Mononuclear cell (primary cell): Measurements from ENCODE around the gene ARMH2. TPM values are rescaled to one million over a fixed set of nuclear protein-coding genes. Genes with fewer than 3 reads are reported as not detected.
"Not testable (repeated sequence)": the region's sequence is repeated elsewhere in the genome, so short reads cannot be mapped to it uniquely, and the experiment has no call there.

ENCODE experiments used
- H3K27me3 ChIP-seq: 2 replicates; pipeline ENCODE4 v1.6.0; 2011; ENCODE audit warnings: low read length, control low read depth; ENCODE audit not compliant: insufficient read depth
- H3K4me1 ChIP-seq: 2 replicates; pipeline ENCODE4 v1.5.1; 2011; ENCODE audit warnings: mild to moderate bottlenecking, low read length, control low read depth; ENCODE audit not compliant: insufficient read depth
- H3K4me3 ChIP-seq: 2 replicates; pipeline ENCODE4 v1.5.1; 2011; ENCODE audit warnings: mild to moderate bottlenecking, low read length, moderate library complexity
- H3K9me3 ChIP-seq: 2 replicates; pipeline ENCODE4 v1.5.1; 2011; ENCODE audit warnings: low read depth, mild to moderate bottlenecking, control low read depth, low read length
- total RNA-seq: library from RNA; depleted of rRNA; stranded (reverse); fragments of >200 nt; gene quantifications from one replicate; pipeline ENCODE4 v1.2.3, GENCODE V29; 2012

Gene ARMH2
- total RNA-seq, 1 donor, result not detected

DNA sequence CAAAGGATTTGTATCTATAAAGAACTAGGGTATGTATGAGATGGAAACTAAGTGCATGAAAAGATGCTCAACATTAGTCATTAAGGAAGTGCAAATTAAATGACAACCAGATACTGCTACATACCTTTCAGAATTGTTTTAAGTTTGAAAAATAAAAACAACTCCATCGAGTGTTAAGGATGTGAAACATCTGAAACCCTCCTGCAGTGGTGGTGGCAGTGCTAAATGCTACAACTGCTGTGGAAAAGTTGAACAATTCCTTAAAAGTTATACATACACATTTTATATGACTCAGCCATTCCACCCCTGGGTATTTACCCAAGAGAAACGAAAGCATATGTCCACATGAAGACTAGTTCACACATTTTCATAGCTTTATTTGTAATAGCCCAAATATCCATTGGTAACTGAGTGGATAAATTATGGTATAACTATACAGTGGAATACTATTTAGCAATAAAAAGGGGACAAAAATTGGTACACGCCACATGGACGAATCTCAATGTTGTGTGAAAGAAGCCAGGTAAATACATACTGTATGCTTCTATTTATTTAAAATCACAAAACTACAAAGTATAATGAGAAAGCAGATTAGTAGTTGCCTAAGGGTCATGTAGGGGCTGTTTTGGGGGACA lies 10.6 kb downstream of the ARMH2 start:
- no peaks in the 10 kb centered on the region for H3K4me1 ChIP-seq
- H3K4me3 ChIP-seq, result no peak overlapping the region
- H3K27me3 ChIP-seq, result no peaks in the 10 kb centered on the region
- H3K9me3 ChIP-seq, result no peaks in the 10 kb centered on the region

DNA sequence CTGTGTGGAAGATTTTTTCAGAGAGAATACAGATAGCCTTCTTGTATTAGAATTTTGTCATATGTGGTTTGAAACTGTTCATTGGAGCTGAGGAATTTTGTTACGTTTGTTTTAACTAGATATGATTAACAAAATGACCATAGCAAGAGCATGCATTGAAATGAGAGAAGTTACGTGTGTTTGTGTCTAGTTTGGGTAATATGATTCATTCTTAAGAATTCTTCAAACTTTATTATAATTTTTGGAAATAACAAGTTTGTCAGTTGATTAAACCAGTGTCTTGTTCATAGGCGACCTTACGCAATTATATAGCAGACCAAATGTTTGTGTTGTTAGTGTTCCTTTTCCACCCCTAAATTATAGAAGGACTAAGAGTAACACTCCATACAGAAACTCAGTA lies 18.5 kb downstream of the ARMH2 start:
- H3K4me1 ChIP-seq, result peaks cover 15% of the 10 kb centered on the region
- no peak overlapping the region for H3K4me3 ChIP-seq
- no peaks in the 10 kb centered on the region for H3K27me3 ChIP-seq
- H3K9me3 ChIP-seq, result no peaks in the 10 kb centered on the region

DNA sequence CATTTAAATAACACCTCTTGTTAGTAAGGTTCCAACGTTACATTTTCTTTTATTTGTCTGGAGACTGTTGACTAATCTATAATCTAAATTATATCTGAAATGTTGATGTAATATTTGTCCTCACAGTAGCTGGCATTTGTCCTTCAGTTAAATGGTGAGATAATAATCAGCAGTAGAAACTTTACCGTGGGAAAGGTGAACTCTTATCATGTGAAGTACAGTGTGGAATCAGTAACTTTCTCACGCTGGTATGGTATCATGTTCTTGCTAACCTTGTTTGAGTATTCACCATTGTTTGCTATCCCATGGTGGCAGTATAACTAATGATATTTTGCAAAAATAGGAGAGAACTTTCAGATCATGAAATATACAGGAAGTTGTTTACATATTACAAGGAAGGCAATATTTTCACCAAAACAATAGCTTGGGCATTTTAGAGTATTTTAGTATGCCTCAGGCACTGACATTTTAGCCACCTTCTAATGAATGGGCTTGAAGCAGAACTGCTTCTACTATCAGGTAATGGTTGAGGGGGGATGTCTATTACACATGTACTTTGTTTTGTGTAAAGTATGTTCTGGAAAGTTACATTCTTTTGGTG lies 19.2 kb downstream of the ARMH2 start:
- Histone ChIP-seq H3K4me3 (no peak overlapping the region), H3K27me3 (no peaks in the 10 kb centered on the region), H3K9me3 (no peaks in the 10 kb centered on the region), H3K4me1 (peaks cover 15% of the 10 kb centered on the region)

DNA sequence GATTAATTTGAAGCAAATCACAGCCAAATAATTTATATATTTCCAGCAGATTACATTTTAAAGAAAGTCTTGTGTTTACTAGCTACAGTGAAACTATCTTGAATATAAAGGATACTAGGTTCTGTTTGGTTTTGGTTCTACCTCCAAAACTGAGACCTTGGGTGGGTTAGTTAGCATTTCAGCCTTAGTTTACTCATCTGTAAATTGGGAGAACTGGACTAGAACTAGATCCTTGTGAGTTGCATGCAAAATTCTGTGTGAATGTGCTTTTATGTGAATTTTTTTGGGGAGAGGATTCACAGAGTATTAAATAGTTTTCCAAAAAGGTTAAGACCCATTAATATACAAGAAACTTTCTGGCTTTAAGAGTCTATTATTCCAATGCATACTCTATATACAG lies 19.8 kb downstream of the ARMH2 start:
- H3K27me3 ChIP-seq, result no peaks in the 10 kb centered on the region
- no peaks in the 10 kb centered on the region for H3K9me3 ChIP-seq
- peaks cover 19% of the 10 kb centered on the region for H3K4me1 ChIP-seq
- no peak overlapping the region for H3K4me3 ChIP-seq

DNA sequence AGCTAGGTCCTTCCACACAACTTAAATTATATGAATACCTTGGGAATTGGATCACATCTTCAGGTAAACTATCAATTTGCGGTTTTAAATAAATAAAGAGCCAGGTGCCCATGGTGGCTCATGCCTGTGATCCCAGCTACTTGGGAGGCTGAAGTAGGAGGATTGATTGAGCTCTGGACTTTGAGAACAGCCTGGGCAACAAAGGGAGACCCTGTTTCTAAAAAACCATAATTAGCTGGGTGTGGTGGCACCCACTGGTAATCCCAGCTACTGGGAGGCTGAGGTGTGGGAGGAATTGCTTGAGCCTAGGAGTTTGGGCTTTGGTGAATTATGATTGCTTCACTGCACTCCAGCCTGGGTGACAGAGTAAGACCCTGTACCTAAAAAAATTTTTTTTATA lies 20.6 kb downstream of the ARMH2 start:
- H3K4me1 ChIP-seq, result peaks cover 19% of the 10 kb centered on the region
- H3K9me3 ChIP-seq, result no peaks in the 10 kb centered on the region
- H3K4me3 ChIP-seq, result no peak overlapping the region
- no peaks in the 10 kb centered on the region for H3K27me3 ChIP-seq

DNA sequence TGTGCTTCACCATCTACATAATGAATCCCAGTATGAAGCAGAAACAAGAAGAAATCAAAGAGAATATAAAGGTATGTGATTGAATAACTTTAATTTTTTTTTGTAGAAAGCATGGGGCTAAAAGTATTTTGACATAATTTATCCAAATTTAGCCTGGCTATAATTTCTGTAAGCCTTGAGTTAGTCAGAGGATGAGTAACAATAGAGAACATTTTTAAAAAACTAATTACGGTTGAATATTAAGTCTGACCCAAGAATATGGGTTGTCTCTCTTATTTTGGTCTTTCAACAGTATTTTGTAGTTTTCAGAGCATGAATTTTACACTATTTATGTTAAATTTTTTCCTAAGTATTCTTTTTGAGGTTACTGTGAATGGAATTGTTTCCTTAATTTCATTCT lies 21.5 kb downstream of the ARMH2 start:
- H3K27me3 ChIP-seq, result no peaks in the 10 kb centered on the region
- H3K4me1 ChIP-seq, result peaks cover 19% of the 10 kb centered on the region

DNA sequence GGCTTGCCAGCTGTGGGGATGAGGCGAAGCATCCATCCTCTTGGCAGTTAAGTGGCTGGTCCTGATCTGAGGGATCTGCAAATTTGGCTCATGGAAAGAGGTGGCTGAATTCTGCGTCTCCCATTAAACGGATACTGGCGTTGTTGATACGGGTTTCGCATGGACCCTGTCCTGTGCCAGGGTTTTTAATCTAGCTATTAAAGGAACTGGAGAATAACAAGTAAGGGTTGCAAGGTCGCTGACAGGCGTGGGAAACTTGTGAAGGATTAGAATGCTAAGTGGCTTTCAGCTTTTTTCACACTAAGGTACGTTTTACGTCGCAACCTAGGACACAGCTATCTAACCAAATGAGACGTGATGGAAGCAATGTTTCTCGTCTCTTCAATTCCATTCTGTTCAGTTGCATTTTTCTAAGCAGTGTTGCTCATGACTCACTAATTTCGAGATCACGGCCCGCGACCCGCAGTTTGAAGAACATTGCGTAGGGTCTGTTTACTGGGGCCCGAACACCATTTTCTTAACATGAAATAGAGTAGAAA lies 23.1 kb downstream of the ARMH2 start:
- Histone ChIP-seq H3K4me1 (peaks cover 19% of the 10 kb centered on the region), H3K9me3 (no peaks in the 10 kb centered on the region), H3K4me3 (peak overlapping the region; percentile 96), H3K27me3 (no peaks in the 10 kb centered on the region)

More for the DNA sequence above, 21.5 kb downstream of the ARMH2 start:
- Histone ChIP-seq H3K4me3 (no peak overlapping the region), H3K9me3 (no peaks in the 10 kb centered on the region)

DNA sequence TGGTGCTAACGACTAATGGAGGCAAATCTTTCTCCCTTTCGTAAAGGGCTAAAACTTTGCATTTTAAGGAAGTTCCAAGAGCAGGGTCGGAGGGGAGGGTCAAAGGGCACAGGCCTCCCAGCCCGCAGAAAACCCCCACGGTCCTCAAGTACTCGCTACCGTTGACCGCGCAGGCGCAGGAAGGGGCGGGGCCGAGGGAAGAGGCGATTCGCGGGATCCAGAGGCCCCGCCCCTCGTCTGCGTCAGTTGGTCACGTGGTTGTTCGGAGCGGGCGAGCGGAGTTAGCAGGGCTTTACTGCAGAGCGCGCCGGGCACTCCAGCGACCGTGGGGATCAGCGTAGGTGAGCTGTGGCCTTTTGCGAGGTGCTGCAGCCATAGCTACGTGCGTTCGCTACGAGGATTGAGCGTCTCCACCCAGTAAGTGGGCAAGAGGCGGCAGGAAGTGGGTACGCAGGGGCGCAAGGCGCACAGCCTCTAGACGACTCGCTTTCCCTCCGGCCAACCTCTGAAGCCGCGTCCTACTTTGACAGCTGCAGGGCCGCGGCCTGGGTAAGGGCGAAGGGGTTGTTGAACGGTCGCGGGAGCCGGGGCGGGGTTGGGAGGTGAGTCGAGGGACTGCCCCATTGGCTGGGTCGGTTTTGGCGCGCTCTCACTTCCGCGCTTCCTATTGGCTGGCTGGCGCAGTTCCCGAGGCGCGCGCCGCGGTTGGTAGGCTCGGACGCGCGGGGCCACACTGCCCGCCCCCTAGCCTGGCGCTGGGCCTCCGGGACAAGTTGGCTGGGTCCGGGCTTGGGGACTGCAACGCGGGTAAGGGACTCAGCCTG lies 23.8 kb downstream of the ARMH2 start, which contains the start of gene GMNN:
TSS of gene GMNN (plus strand) at position 242 of the 824 bp plus-strand sequence. CDS start 2,310 bp downstream, outside the sequence.
- H3K27me3 ChIP-seq, result no peaks in the 10 kb centered on the region
- no peaks in the 10 kb centered on the region for H3K9me3 ChIP-seq
- peaks cover 19% of the 10 kb centered on the region for H3K4me1 ChIP-seq
- H3K4me3 ChIP-seq, result peak within 1 kb of the TSS; percentile 96

DNA sequence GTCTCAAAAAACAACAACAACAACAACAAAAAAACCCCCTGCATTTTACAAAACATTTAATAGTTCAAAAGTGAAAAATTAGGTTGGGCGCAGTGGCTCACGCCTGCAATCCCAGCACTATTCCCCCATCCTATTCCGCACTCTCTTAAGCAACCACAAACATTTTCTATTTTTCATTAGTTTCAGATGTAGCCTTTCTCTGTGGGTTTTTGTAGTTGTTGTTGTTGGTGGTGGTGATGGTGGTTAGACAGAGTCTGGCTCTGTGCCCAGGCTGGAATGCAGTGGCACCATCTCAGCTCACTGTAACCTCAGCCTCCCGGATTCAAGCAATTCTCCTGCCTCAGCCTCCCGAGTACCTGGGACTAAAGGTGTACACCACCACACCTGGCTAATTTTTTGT lies 30.4 kb downstream of the ARMH2 start:
- no peaks in the 10 kb centered on the region for H3K9me3 ChIP-seq

DNA sequence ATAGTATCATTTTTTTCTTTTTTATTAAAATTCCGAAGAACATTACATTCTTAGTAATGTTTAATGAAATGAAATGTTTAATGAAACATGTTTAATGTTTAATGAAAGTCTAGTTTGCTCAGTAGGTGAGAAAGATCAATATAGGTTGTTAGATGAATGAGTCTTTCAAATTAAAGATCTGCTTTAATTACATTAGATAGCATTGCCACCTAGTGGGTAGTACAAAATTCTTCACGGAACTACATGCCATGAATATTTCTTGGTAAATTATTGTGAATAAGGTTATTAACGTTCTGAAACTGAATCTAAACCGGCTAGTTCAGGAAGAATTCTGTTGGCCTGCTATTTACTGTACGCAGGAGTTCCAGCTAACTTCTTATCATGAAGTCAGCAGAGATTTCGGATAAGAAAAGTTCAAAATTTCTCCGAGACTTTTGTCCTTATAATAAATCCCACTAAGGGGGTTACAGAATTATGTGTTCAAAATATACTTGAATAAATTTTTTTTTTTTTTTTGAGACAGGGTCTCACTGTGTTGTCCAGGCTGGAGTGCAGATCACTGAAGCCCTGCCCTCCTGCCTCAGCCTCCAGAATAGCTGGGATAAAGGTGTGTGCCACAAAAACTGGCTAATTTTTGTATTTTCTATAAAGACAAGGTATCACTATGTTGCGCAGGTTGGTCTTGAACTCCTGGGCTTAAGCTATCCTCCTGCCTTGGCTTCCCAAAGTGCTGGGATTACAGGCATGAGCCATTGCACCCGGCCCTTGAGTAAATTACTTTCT lies 31.8 kb downstream of the ARMH2 start:
- no peaks in the 10 kb centered on the region for H3K27me3 ChIP-seq
- no peak overlapping the region for H3K4me3 ChIP-seq
- H3K4me1 ChIP-seq, result no peaks in the 10 kb centered on the region
- H3K9me3 ChIP-seq, result no peaks in the 10 kb centered on the region

More for the DNA sequence above, 30.4 kb downstream of the ARMH2 start:
- Histone ChIP-seq H3K4me3 (no peak overlapping the region), H3K27me3 (no peaks in the 10 kb centered on the region), H3K4me1 (no peaks in the 10 kb centered on the region)

DNA sequence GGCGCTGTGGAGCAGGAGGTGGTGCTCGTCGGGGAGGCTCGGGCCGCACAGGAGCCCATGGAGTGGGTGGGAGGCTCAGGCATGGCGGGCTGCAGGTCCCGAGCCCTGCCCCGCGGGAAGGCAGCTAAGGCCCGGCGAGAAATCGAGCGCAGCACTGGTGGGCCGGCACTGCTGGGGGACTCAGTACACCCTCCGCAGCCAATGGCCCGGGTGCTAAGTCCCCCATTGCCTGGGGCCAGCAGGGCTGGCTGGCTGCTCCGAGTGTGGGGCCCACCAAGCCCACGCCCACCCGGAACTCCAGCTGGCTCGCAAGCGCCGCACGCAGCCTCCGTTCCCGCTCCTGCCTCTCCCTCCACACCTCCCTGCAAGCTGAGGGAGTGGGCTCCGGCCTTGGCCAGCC lies 32.7 kb downstream of the ARMH2 start:
- not testable (repeated sequence) for H3K27me3 ChIP-seq, H3K4me1 ChIP-seq, H3K4me3 ChIP-seq, H3K9me3 ChIP-seq

DNA sequence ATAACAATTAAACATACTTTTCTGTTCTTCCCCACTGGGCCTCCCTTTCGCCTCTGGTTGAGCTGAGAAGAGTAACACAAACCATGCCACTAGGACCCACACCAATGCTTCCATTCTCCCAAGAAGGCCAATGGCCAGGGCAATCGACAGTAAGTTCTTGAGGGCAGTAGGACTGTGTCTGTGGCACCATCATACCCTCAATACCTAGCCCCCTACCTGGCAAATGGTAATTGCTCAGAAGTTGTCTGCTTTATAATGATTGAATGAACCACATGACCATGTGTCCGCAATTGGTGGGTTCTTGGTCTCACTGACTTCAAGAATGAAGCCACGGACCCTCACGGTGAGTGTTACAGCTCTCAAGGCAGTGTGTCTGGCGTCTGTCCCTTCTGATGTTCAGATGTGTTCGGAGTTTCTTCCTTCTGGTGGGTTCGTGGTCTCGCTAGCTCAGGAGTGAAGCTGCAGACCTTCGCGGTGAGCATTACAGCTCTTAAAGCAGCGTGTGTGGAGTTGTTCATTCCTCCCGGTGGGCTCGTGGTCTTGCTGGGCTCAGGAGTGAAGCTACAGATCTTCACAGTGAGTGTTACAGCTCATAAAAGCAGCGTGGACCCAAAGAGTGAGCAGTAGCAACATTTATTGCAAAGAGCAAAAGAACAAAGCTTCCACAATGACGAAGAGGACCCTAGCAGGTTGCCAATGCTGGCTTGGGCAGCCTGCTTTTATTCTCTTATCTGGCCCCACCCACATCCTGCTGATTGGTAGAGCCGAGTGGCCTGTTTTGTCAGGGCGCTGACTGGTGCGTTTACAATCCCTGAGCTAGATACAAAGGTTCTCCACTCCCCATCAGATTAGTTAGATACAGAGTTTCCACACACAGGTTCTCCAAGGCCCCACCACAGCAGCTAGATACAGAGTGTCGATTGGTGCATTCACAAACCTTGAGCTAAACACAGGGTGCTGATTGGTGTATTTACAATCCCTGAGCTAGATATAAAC lies 33.6 kb downstream of the ARMH2 start:
- H3K9me3 ChIP-seq, H3K27me3 ChIP-seq, H3K4me1 ChIP-seq, H3K4me3 ChIP-seq: not testable (repeated sequence)

DNA sequence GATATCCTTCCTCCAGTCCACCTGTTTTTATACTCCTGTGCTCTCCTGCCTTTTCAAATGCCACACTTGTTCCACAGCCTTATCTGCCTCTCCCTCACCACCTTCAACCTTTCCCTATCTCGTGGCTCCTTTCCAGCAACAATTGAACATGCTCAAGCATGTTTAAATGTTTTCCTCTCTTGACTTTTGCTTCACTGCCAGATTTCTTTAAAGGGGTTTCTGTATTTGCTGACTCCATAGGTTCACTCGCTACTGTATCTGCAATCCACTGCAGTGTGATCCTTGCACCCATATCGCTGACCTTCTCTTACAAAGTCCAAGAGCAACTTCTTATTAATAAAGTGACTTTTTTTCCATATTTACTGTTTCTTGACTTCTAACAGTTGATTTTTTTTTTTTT lies 35.1 kb downstream of the ARMH2 start:
- Histone ChIP-seq H3K9me3 (no peaks in the 10 kb centered on the region), H3K27me3 (no peaks in the 10 kb centered on the region), H3K4me3 (no peak overlapping the region), H3K4me1 (no peaks in the 10 kb centered on the region)

DNA sequence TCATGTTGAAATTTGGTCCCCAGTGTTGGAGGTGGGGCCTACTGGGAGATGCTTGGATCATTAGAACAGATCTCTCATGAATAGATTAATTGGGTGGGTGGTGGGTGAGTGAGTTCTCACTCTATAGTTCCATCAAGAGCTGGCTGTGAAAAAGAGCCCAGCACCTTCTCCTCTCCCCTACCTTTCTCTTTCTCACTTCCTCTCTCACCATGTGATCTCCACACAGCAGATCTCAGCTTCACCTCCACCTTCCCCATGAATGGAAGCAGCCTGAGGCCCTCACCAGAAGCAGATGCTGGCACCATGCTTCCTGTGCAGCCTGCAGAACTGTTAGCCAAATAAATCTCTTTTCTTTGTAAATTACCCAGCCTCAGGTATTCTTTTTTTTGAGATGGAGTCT lies 36.9 kb downstream of the ARMH2 start:
- Histone ChIP-seq H3K9me3 (no peaks in the 10 kb centered on the region), H3K4me1 (peaks cover 13% of the 10 kb centered on the region), H3K4me3 (no peak overlapping the region), H3K27me3 (no peaks in the 10 kb centered on the region)
